GM12878 (cell line): ENCODE data around the gene DEPDC1B. TPM values are rescaled to one million over a fixed set of nuclear protein-coding genes. Genes with fewer than 3 reads are reported as not detected.
"Not testable (repeated sequence)": the region's sequence is repeated elsewhere in the genome, so short reads cannot be mapped to it uniquely, and the experiment has no call there.

Source experiments
- ATAC-seq: fragments of 200-7000 bp; cut with Tn5 transposase; 3 replicates; pipeline ENCODE4 v1.9.1; 2020; ENCODE audit warnings: mild to moderate bottlenecking, moderate library complexity
- BruUV-seq: library from RNA; stranded (reverse); fragments of 400-500 nt; replicated peaks from 2 replicates; lab custom pipeline; 2021; lab: Mats Ljungman, UMichigan
- CTCF ChIA-PET: fragments of 300-600 bp; sonication (Branson Sonifier 250); formaldehyde crosslinking; extraction: SDS; loops from one replicate; lab custom pipeline; 2021; ENCODE audit warnings: inconsistent platforms; lab: Yijun Ruan, JAX
- POLR2A ChIA-PET: fragments of 350-600 bp; formaldehyde crosslinking; extraction: SDS; loops from one replicate; lab custom pipeline; 2021; ENCODE audit warnings: inconsistent platforms; lab: Charles Lee
- RAD21 ChIA-PET: fragments of 300-600 bp; sonication (Branson Sonifier 250); formaldehyde crosslinking; loops from one replicate; lab custom pipeline; 2023; ENCODE audit warnings: antibody characterized with exemption; ENCODE audit not compliant: unreplicated experiment; lab: Charles Lee
- SMC1A ChIA-PET: fragments of 300-600 bp; sonication (Branson Sonifier 250); formaldehyde crosslinking; loops from one replicate; lab custom pipeline; 2023; ENCODE audit not compliant: unreplicated experiment, uncharacterized antibody; lab: Charles Lee
- DNase-seq: peaks from one replicate; pipeline ENCODE4 v3.0.0-alpha.2; 2011; ENCODE audit warnings: low read depth, low spot score
- FAIRE-seq: peaks from 3 replicates; lab custom pipeline; 2011; peaks lifted over from hg19 to GRCh38; lab: Jason Lieb, UNC
- H2AFZ ChIP-seq: 2 replicates; pipeline ENCODE4 v1.6.0; 2011; ENCODE audit warnings: low read depth, low read length, control low read depth; ENCODE audit not compliant: control insufficient read depth
- H3K27ac ChIP-seq: 2 replicates; pipeline ENCODE4 v1.5.1; 2011; ENCODE audit warnings: control low read depth; ENCODE audit not compliant: control insufficient read depth, insufficient read depth
- H3K27me3 ChIP-seq, 2 experiments: replicated peaks in 1 of 2; 2 replicates each; pipeline versions ENCODE4 v1.6.0 to v1.6.1; 2011; ENCODE audit warnings: low read length in 1 of 2; ENCODE audit not compliant: control insufficient read depth in 2 of 2, insufficient read depth in 2 of 2
- H3K36me3 ChIP-seq, 2 experiments: 2 replicates each; pipeline ENCODE4 v1.5.1; 2011; ENCODE audit warnings: low read length in 1 of 2; ENCODE audit not compliant: control insufficient read depth in 2 of 2, insufficient read depth in 2 of 2
- H3K4me1 ChIP-seq: 2 replicates; pipeline ENCODE4 v1.6.1; 2011; ENCODE audit warnings: mild to moderate bottlenecking, low read length, moderate library complexity, mixed read lengths; ENCODE audit not compliant: control insufficient read depth, insufficient read depth
- H3K4me2 ChIP-seq: 2 replicates; pipeline ENCODE4 v1.6.0; 2011; ENCODE audit warnings: control low read depth; ENCODE audit not compliant: control insufficient read depth, insufficient read depth
- H3K4me3 ChIP-seq: fragments of 200-600 bp; sonication (generic); 2 replicates; pipeline ENCODE4 v1.5.1; 2016
- H3K79me2 ChIP-seq: 2 replicates; pipeline ENCODE4 v1.6.0; 2011; ENCODE audit warnings: low read length; ENCODE audit not compliant: control insufficient read depth, insufficient read depth
- H3K9ac ChIP-seq: 2 replicates; pipeline ENCODE4 v1.8.0; 2011; ENCODE audit warnings: low read length, control low read depth, mixed read lengths; ENCODE audit not compliant: control insufficient read depth, insufficient read depth
- H3K9me3 ChIP-seq: replicated peaks from 3 replicates; pipeline ENCODE4 v1.5.1; 2011; ENCODE audit warnings: mild to moderate bottlenecking, low read length; ENCODE audit not compliant: control insufficient read depth, insufficient read depth
- H4K20me1 ChIP-seq: 2 replicates; pipeline ENCODE4 v1.6.0; 2011; ENCODE audit not compliant: control insufficient read depth, insufficient read depth
- CBX3 ChIP-seq: fragments of 200-600 bp; sonication (generic); IDR thresholded peaks from 2 replicates; pipeline ENCODE4 v1.6.1; 2016; ENCODE audit warnings: low read depth, borderline replicate concordance
- CEBPB ChIP-seq, 2 experiments: fragments of 150-350 bp in 1 of 2; IDR thresholded peaks; 2 replicates each; pipeline ENCODE4 v1.6.1; 2012 to 2014; ENCODE audit warnings: low read depth in 2 of 2, low read length in 2 of 2, borderline replicate concordance in 1 of 2, inconsistent platforms in 1 of 2
- ESRRA ChIP-seq: IDR thresholded peaks from 2 replicates; pipeline ENCODE4 v1.6.1; 2012; ENCODE audit warnings: mild to moderate bottlenecking, low read length, improper control_type of control experiment
- FOS ChIP-seq: IDR thresholded peaks from 3 replicates; pipeline ENCODE4 v1.6.1; 2011; ENCODE audit warnings: borderline replicate concordance; ENCODE audit not compliant: insufficient read length; ENCODE audit errors: extremely low read depth
- HDAC6 ChIP-seq: fragments of 200-600 bp; sonication (generic); IDR thresholded peaks from one replicate; pipeline ENCODE4 v1.8.0; 2017; ENCODE audit warnings: antibody characterized with exemption; ENCODE audit not compliant: unreplicated experiment
- IKZF1 ChIP-seq: fragments of 450-650 bp; conservative IDR thresholded peaks from 2 replicates; pipeline ENCODE4 v1.6.1; 2017; ENCODE audit warnings: antibody characterized with exemption, mild to moderate bottlenecking
- NFYA ChIP-seq: IDR thresholded peaks from 2 replicates; pipeline ENCODE4 v1.6.1; 2011; ENCODE audit warnings: low read depth, mild to moderate bottlenecking, low read length, improper control_type of control experiment, borderline replicate concordance
- PAX5 ChIP-seq: IDR thresholded peaks from 2 replicates; pipeline ENCODE4 v1.6.1; 2011; ENCODE audit warnings: low read depth, low read length, borderline replicate concordance
- POU2F2 ChIP-seq: IDR thresholded peaks from 3 replicates; pipeline ENCODE4 v1.6.1; 2011; ENCODE audit warnings: low read depth, mild to moderate bottlenecking, low read length, borderline replicate concordance
- RAD51 ChIP-seq: fragments of 450-650 bp; IDR thresholded peaks from 2 replicates; pipeline ENCODE4 v1.6.1; 2016; ENCODE audit warnings: moderate library complexity, mild to moderate bottlenecking, inconsistent platforms
- SPI1 ChIP-seq: IDR thresholded peaks from 2 replicates; pipeline ENCODE4 v1.6.1; 2011; ENCODE audit warnings: low read depth, mild to moderate bottlenecking, low read length, moderate library complexity, borderline replicate concordance; ENCODE audit not compliant: insufficient read depth
- TCF7 ChIP-seq: IDR thresholded peaks from 2 replicates; pipeline ENCODE4 v1.6.1; 2014; ENCODE audit warnings: antibody characterized with exemption, borderline replicate concordance
- WGBS: methylation state at CpG from one replicate; pipeline ENCODE4 v1.1.6; 2016; ENCODE audit warnings: low lambda C conversion rate; ENCODE audit not compliant: insufficient replicate concordance, insufficient coverage; ENCODE audit errors: missing lambda C conversion rate; 5-methylcytosine and 5-hydroxymethylcytosine counted together
- in situ Hi-C: fragments of 300-500 bp; cut with MboI; formaldehyde crosslinking; loops from 9 replicates; pipeline ENCODE4 v1.14.3; 2018; ENCODE audit warnings: mixed read lengths
- intact Hi-C: fragments of 100-400 bp; cut with micrococcal nuclease; formaldehyde crosslinking; loops from one replicate; pipeline ENCODE4 v1.14.2; 2022; ENCODE audit not compliant: unreplicated experiment
- polyA plus RNA-seq, 11 experiments: library from polyadenylated mRNA; depleted of rRNA in 4 of 11; unstranded in 6 of 11; stranded (reverse) in 5 of 11; fragments of >200 nt; fragmentation: Nextera tagmentation in 4 of 11; fragmentation: Illumina TruSeq in 1 of 11; extraction: Ambion mirVana in 4 of 11; extraction: Trizol in 1 of 11; gene quantifications; 1 replicate in 1 of 11; 2 replicates in 10 of 11; pipeline versions ENCODE4 v1.2.1 to v1.2.3, GENCODE V29; 2011 to 2016; ENCODE audit warnings: inconsistent platforms in 2 of 11, missing spikeins in 2 of 11, low read depth in 1 of 11
- total RNA-seq, 4 experiments: library from RNA; depleted of rRNA in 3 of 4; stranded (reverse); fragments of >200 nt in 3 of 4; fragmentation: Illumina TruSeq in 1 of 4; extraction: Trizol in 1 of 4; gene quantifications; 2 replicates each; pipeline versions ENCODE4 v1.2.1 to v1.2.3, GENCODE V29; 2013 to 2021
- TF ChIP-seq, protein P1 (sequence below): fragments of 450-650 bp; IDR thresholded peaks from 2 replicates; pipeline ENCODE4 v1.6.1; 2018; ENCODE audit warnings: borderline replicate concordance, mild to moderate bottlenecking; ENCODE audit not compliant: partially characterized antibody

DEPDC1B gene
- total and polyA plus RNA-seq, 10 of the 15 experiments (the other 5 are each of a cell fraction or from before 2014, with no cell fraction given): 29.7 to 56.5 (median 35.5) TPM

- TF ChIP-seq HDAC6: no peak
- no peak for TF ChIP-seq NFYA
- no peak for TF ChIP-seq CBX3
- TF ChIP-seq RAD51: no peak
- no peak for TF ChIP-seq TCF7
- TF ChIP-seq, protein P1, sequence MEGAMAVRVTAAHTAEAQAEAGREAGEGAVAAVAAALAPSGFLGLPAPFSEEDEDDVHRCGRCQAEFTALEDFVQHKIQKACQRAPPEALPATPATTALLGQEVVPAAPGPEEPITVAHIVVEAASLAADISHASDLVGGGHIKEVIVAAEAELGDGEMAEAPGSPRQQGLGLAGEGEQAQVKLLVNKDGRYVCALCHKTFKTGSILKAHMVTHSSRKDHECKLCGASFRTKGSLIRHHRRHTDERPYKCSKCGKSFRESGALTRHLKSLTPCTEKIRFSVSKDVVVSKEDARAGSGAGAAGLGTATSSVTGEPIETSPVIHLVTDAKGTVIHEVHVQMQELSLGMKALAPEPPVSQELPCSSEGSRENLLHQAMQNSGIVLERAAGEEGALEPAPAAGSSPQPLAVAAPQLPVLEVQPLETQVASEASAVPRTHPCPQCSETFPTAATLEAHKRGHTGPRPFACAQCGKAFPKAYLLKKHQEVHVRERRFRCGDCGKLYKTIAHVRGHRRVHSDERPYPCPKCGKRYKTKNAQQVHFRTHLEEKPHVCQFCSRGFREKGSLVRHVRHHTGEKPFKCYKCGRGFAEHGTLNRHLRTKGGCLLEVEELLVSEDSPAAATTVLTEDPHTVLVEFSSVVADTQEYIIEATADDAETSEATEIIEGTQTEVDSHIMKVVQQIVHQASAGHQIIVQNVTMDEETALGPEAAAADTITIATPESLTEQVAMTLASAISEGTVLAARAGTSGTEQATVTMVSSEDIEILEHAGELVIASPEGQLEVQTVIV: no peak
- TF ChIP-seq PAX5: no peak
- TF ChIP-seq ESRRA: no peak
- no peak for TF ChIP-seq SPI1
- no peak for TF ChIP-seq POU2F2
- no peak for TF ChIP-seq IKZF1
- no peak for TF ChIP-seq CEBPB (IDR thresholded peaks at IDR 0.05; ENCODE audit: borderline replicate concordance in 1 of 2, low read depth in 2 of 2, low read length in 2 of 2)
- no peak for TF ChIP-seq FOS
- TF ChIP-seq, all 136 proteins: peak for 0
Measured at GRCh38 chr5:60563696-60564324, 136.2 kb downstream of the DEPDC1B start (continued).

GRCh38 chr5:60553291-60553690 lies 146.7 kb downstream of the DEPDC1B start:
- FAIRE-seq, RAD21 ChIA-PET, H3K4me3 ChIP-seq, H4K20me1 ChIP-seq, in situ Hi-C loops, POLR2A ChIA-PET, H3K9me3 ChIP-seq, DNase-seq, H3K9ac ChIP-seq, H3K4me2 ChIP-seq, H3K36me3 ChIP-seq, intact Hi-C loops, H3K27ac ChIP-seq, ATAC-seq, H3K4me1 ChIP-seq, H3K27me3 ChIP-seq, H2AFZ ChIP-seq, BruUV-seq, H3K79me2 ChIP-seq: not testable (repeated sequence)
- 100% methylated on average over 2 of the region's 2 CpGs for WGBS
- ChIA-PET SMC1A (interaction anchor here (1.1 kb wide), 1 partner anchor 72 kb away, joined by 4 read pairs; no protein-coding TSS in a partner anchor), CTCF (interaction anchor here (1.2 kb wide), 1 partner anchor 10 kb away, joined by 3 read pairs; no protein-coding TSS in a partner anchor)
